H1 (cell line): ENCODE data around the gene OXLD1. TPM values are rescaled to one million over a fixed set of nuclear protein-coding genes. Genes with fewer than 3 reads are reported as not detected.

Source experiments
- USF2 ChIP-seq: IDR thresholded peaks from 2 replicates; pipeline ENCODE4 v1.6.1; 2011; ENCODE audit warnings: low read length, improper control_type of control experiment
- polyA plus RNA-seq, 7 experiments: library from polyadenylated mRNA; depleted of rRNA in 3 of 7; stranded (reverse) in 5 of 7; unstranded in 2 of 7; fragments of >200 nt in 5 of 7; fragments of 200-250 nt in 2 of 7; gene quantifications; 1 replicate in 5 of 7; 2 replicates in 1 of 7; 4 replicates in 1 of 7; pipeline versions ENCODE4 v1.2.1 to v1.2.3, GENCODE V29; 2011 to 2013; ENCODE audit warnings: missing spikeins in 2 of 7, mixed read lengths in 2 of 7
- total RNA-seq: library from RNA; stranded (reverse); fragmentation: NEBNext Ultra II Directional; extraction: Animal tissue kit (Norgen Biotek cat#: 25700); gene quantifications from 2 replicates; pipeline ENCODE4 v1.2.1, GENCODE V29; 2021

OXLD1 gene
- total and polyA plus RNA-seq, 2 of the 8 experiments (the other 6 are each of a cell fraction or from before 2014, with no cell fraction given) = 41.5 to 61.9 TPM

GRCh38 chr17:81648013-81648706 lies 18.2 kb downstream of the OXLD1 start (continued):
- TF ChIP-seq USF2 = no peak
